K562 (cell line): ENCODE results near the gene RPS6KA4. TPM values are rescaled to one million over a fixed set of nuclear protein-coding genes. Genes with fewer than 3 reads are reported as not detected.

Experiments
- ATAC-seq: fragments of 200-7000 bp; cut with Tn5 transposase; 3 replicates; pipeline ENCODE4 v1.9.1; 2020; ENCODE audit warnings: moderate library complexity
- BruUV-seq: library from RNA; stranded (reverse); fragments of 400-500 nt; replicated peaks from 2 replicates; lab custom pipeline; 2021; lab: Mats Ljungman, UMichigan
- CTCF ChIA-PET: fragments of 300-600 bp; formaldehyde crosslinking; extraction: SDS; loops from one replicate; lab custom pipeline; 2021; ENCODE audit warnings: low intra/inter-chr PET ratio; lab: Yijun Ruan, JAX
- POLR2A ChIA-PET: fragments of 300-600, 350-650 bp; sonication (Branson Sonifier 250); formaldehyde crosslinking; extraction: SDS; loops from one replicate; lab custom pipeline; 2021; ENCODE audit warnings: antibody characterized with exemption, inconsistent platforms; lab: Yijun Ruan, JAX
- DNase-seq, 4 experiments: peaks; one replicate each; pipeline versions ENCODE4 v3.0.0 to v3.0.0-alpha.2; 2011 to 2018; ENCODE audit warnings: low spot score in 3 of 4, mixed read lengths in 3 of 4; ENCODE audit errors: extremely low read depth in 1 of 4
- FAIRE-seq: peaks from 2 replicates; lab custom pipeline; 2011; peaks lifted over from hg19 to GRCh38; lab: Jason Lieb, UNC
- H2AFZ ChIP-seq: 2 replicates; pipeline ENCODE4 v1.6.0; 2011; ENCODE audit warnings: low read depth, low read length, control low read depth, inconsistent platforms
- H3K27ac ChIP-seq: fragments of 200-600 bp; 3 replicates; pipeline ENCODE4 v1.8.0; 2011; ENCODE audit warnings: low read depth, mild to moderate bottlenecking, control low read depth, inconsistent platforms, low read length, moderate library complexity, mixed read lengths; ENCODE audit errors: extremely low read depth
- H3K27me3 ChIP-seq, 2 experiments: fragments of 300-600 bp in 1 of 2; 2 replicates in 1 of 2; 3 replicates in 1 of 2; pipeline versions ENCODE4 v1.6.0 to v1.8.0; 2011; ENCODE audit warnings: inconsistent platforms in 2 of 2, low read length in 2 of 2, mild to moderate bottlenecking in 1 of 2, mixed read lengths in 1 of 2, moderate library complexity in 1 of 2; ENCODE audit not compliant: control insufficient read depth in 2 of 2, insufficient read depth in 2 of 2
- H3K36me3 ChIP-seq: fragments of 300-600 bp; 3 replicates; pipeline ENCODE4 v1.8.0; 2011; ENCODE audit warnings: mild to moderate bottlenecking, low read length, inconsistent platforms; ENCODE audit not compliant: control insufficient read depth, insufficient read depth
- H3K4me1 ChIP-seq, 2 experiments: fragments of 200-600 bp in 1 of 2; replicated peaks in 1 of 2; 2 replicates in 1 of 2; 3 replicates in 1 of 2; pipeline versions ENCODE4 v1.5.1 to v1.8.0; 2011; ENCODE audit warnings: inconsistent platforms in 2 of 2, low read length in 2 of 2, mild to moderate bottlenecking in 1 of 2, mixed read lengths in 1 of 2, moderate library complexity in 1 of 2; ENCODE audit not compliant: control insufficient read depth in 2 of 2, insufficient read depth in 2 of 2
- H3K4me2 ChIP-seq: 2 replicates; pipeline ENCODE4 v1.6.1; 2011; ENCODE audit warnings: low read length, control low read depth, inconsistent platforms, mixed read lengths; ENCODE audit not compliant: insufficient read depth
- H3K4me3 ChIP-seq: fragments of 200-600 bp; sonication (generic), shearing (Covaris generic); 2 replicates; pipeline ENCODE4 v1.5.1; 2016; ENCODE audit warnings: control low read depth, inconsistent platforms
- H3K79me2 ChIP-seq: fragments of 200-600 bp; 3 replicates; pipeline ENCODE4 v1.8.0; 2011; ENCODE audit warnings: low read length, inconsistent platforms; ENCODE audit not compliant: control insufficient read depth, insufficient read depth
- H3K9ac ChIP-seq, 2 experiments: 2 replicates each; pipeline versions ENCODE4 v1.6.0 to v1.6.1; 2011; ENCODE audit warnings: low read depth in 2 of 2, low read length in 2 of 2, control low read depth in 1 of 2, inconsistent platforms in 1 of 2, mild to moderate bottlenecking in 1 of 2, mixed read lengths in 1 of 2; ENCODE audit not compliant: insufficient read depth in 1 of 2
- H3K9me1 ChIP-seq: one replicate; pipeline ENCODE4 v1.6.0; 2011; ENCODE audit warnings: inconsistent platforms, mild to moderate bottlenecking, low read length, moderate library complexity; ENCODE audit not compliant: control insufficient read depth, insufficient read depth
- H3K9me3 ChIP-seq: replicated peaks from 2 replicates; pipeline ENCODE4 v1.5.1; 2011; ENCODE audit warnings: low read depth, low read length, inconsistent platforms; ENCODE audit not compliant: control insufficient read depth, insufficient read depth
- H4K20me1 ChIP-seq: replicated peaks from 2 replicates; pipeline ENCODE4 v1.6.1; 2011; ENCODE audit warnings: low read length, inconsistent platforms, mixed read lengths; ENCODE audit not compliant: control insufficient read depth, insufficient read depth
- ZEB2 ChIP-seq: fragments of 450-650 bp; IDR thresholded peaks from 2 replicates; pipeline ENCODE4 v1.6.1; 2016
- ZNF717 ChIP-seq: fragments of 250-450 bp; sonication (Bioruptor Pico); IDR thresholded peaks from 2 replicates; pipeline ENCODE4 v1.5.0; 2021
- WGBS: fragments of 100-300 bp; shearing (Covaris generic); methylation state at CpG from one replicate; pipeline ENCODE4 v1.1.6; 2016; ENCODE audit warnings: low coverage, mixed read lengths; ENCODE audit not compliant: insufficient coverage; ENCODE audit errors: missing lambda C conversion rate; 5-methylcytosine and 5-hydroxymethylcytosine counted together
- in situ Hi-C: fragments of 300-500 bp; cut with MboI; formaldehyde crosslinking; loops from 4 replicates; pipeline ENCODE4 v1.15.0; 2018; ENCODE audit warnings: inconsistent platforms, mixed read lengths
- intact Hi-C: fragments of 100-400 bp; cut with micrococcal nuclease; formaldehyde crosslinking; loops from 2 replicates; pipeline ENCODE4 v1.14.2; 2022
- polyA plus RNA-seq, 8 experiments: library from polyadenylated mRNA; depleted of rRNA in 4 of 8; stranded (reverse) in 5 of 8; unstranded in 3 of 8; fragments of >200 nt; fragmentation: Nextera tagmentation in 2 of 8; fragmentation: Illumina TruSeq in 1 of 8; extraction: Ambion mirVana in 2 of 8; extraction: Trizol in 1 of 8; gene quantifications; 2 replicates each; pipeline versions ENCODE4 v1.2.1 to v1.2.3, GENCODE V29; 2011 to 2014; ENCODE audit warnings: inconsistent platforms in 1 of 8, missing spikeins in 1 of 8
- total RNA-seq, 7 experiments: library from RNA; depleted of rRNA in 6 of 7; stranded (reverse); fragments of >200 nt in 6 of 7; fragmentation: Illumina TruSeq in 2 of 7; extraction: Trizol in 2 of 7; gene quantifications; 2 replicates each; pipeline versions ENCODE4 v1.2.1 to v1.2.3, GENCODE V29; 2011 to 2021; ENCODE audit warnings: low replicate concordance in 1 of 7
- TF ChIP-seq, protein P1 (sequence below): fragments of 150-350 bp; conservative IDR thresholded peaks from 2 replicates; pipeline ENCODE4 v1.6.1; 2014; ENCODE audit warnings: low read length
- TF ChIP-seq, protein P2 (sequence below), 2 experiments: IDR thresholded peaks in 1 of 2; conservative IDR thresholded peaks in 1 of 2; 2 replicates each; pipeline ENCODE4 v1.6.1; 2016; ENCODE audit warnings: low read depth in 2 of 2, mild to moderate bottlenecking in 1 of 2, missing compliant biosample characterization in 1 of 2, missing genetic modification characterization in 1 of 2, moderate library complexity in 1 of 2
- TF ChIP-seq, protein P3 (sequence below): IDR thresholded peaks from 3 replicates; pipeline ENCODE4 v1.6.1; 2011; ENCODE audit warnings: borderline replicate concordance, mild to moderate bottlenecking, moderate library complexity; ENCODE audit not compliant: insufficient read length; ENCODE audit errors: extremely low read depth

RPS6KA4 gene
- total and polyA plus RNA-seq, 9 of the 15 experiments (the other 6 are each of a cell fraction or from before 2014, with no cell fraction given): 0.15 to 23.8 (median 9.8) TPM

DNA sequence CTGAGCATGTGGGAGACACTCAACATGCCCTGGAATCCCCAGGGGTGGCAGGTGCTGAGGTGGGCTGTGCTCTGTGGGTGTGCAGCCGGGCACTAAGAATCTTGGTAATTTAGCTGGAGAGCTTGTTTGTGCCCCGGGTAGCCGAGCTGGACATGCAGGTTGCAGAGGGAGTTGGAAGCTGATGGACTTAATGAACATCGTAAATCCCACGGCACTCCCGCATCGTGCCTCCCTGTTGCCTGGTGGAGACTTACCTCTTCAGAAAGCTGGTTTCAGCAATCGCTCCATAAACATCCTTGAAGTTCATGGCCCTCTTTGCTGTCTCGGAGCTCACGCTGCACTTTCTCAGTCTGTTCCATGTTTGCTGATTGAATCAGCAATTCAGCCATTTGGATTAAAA lies 29.9 kb downstream of the RPS6KA4 start:
- H3K4me2 ChIP-seq: no peak overlapping the region
- no peaks in the 10 kb centered on the region for H3K79me2 ChIP-seq
- no peaks in the 10 kb centered on the region for H3K36me3 ChIP-seq
- H3K4me3 ChIP-seq: no peak overlapping the region
- no peaks in the 10 kb centered on the region for H3K9me3 ChIP-seq
- CTCF ChIA-PET: no interaction called here
- no peak for ATAC-seq
- FAIRE-seq: no peak
- 0 out of 2 replicates have a peak, but pooled peaks cover 7% of the 10 kb centered on the region for H4K20me1 ChIP-seq
- intact Hi-C loops: no loop called here
- under 1% methylated on average over 10 of the region's 10 CpGs for WGBS
- POLR2A ChIA-PET: interaction anchor here (1.1 to 1.5 kb wide), 2 partner anchors 16 to 17 kb away, joined by 3 to 5 read pairs; no protein-coding TSS in a partner anchor
- BruUV-seq: no TSS peak
- peaks cover 51 to 73% of the 10 kb centered on the region in 2 experiments for H3K27me3 ChIP-seq
- no peak overlapping the region for H3K27ac ChIP-seq
- DNase-seq: no peak
- H2AFZ ChIP-seq: no peak overlapping the region
- H3K9me1 ChIP-seq: no peaks in the 10 kb centered on the region
- peak overlapping the region in 1 of 2 experiments; percentile 70; a peak in 2 of 4 replicates for H3K9ac ChIP-seq
- in situ Hi-C loops: no loop called here
- TF ChIP-seq, protein P1, sequence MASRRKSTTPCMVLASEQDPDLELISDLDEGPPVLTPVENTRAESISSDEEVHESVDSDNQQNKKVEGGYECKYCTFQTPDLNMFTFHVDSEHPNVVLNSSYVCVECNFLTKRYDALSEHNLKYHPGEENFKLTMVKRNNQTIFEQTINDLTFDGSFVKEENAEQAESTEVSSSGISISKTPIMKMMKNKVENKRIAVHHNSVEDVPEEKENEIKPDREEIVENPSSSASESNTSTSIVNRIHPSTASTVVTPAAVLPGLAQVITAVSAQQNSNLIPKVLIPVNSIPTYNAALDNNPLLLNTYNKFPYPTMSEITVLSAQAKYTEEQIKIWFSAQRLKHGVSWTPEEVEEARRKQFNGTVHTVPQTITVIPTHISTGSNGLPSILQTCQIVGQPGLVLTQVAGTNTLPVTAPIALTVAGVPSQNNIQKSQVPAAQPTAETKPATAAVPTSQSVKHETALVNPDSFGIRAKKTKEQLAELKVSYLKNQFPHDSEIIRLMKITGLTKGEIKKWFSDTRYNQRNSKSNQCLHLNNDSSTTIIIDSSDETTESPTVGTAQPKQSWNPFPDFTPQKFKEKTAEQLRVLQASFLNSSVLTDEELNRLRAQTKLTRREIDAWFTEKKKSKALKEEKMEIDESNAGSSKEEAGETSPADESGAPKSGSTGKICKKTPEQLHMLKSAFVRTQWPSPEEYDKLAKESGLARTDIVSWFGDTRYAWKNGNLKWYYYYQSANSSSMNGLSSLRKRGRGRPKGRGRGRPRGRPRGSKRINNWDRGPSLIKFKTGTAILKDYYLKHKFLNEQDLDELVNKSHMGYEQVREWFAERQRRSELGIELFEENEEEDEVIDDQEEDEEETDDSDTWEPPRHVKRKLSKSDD: no peak
- TF ChIP-seq, protein P2, sequence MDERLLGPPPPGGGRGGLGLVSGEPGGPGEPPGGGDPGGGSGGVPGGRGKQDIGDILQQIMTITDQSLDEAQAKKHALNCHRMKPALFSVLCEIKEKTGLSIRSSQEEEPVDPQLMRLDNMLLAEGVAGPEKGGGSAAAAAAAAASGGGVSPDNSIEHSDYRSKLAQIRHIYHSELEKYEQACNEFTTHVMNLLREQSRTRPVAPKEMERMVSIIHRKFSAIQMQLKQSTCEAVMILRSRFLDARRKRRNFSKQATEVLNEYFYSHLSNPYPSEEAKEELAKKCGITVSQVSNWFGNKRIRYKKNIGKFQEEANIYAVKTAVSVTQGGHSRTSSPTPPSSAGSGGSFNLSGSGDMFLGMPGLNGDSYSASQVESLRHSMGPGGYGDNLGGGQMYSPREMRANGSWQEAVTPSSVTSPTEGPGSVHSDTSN (CRISPR knock-in tag; IDR thresholded peaks at IDR 0.05; ENCODE audit: low read depth): no peak
- TF ChIP-seq, protein P2 (tag; conservative IDR thresholded peaks at IDR 0.05; ENCODE audit: low read depth): no peak
- TF ChIP-seq ZNF717 (CRISPR knock-in tag) (no peak), ZEB2 (no peak)
- TF ChIP-seq, protein P3, sequence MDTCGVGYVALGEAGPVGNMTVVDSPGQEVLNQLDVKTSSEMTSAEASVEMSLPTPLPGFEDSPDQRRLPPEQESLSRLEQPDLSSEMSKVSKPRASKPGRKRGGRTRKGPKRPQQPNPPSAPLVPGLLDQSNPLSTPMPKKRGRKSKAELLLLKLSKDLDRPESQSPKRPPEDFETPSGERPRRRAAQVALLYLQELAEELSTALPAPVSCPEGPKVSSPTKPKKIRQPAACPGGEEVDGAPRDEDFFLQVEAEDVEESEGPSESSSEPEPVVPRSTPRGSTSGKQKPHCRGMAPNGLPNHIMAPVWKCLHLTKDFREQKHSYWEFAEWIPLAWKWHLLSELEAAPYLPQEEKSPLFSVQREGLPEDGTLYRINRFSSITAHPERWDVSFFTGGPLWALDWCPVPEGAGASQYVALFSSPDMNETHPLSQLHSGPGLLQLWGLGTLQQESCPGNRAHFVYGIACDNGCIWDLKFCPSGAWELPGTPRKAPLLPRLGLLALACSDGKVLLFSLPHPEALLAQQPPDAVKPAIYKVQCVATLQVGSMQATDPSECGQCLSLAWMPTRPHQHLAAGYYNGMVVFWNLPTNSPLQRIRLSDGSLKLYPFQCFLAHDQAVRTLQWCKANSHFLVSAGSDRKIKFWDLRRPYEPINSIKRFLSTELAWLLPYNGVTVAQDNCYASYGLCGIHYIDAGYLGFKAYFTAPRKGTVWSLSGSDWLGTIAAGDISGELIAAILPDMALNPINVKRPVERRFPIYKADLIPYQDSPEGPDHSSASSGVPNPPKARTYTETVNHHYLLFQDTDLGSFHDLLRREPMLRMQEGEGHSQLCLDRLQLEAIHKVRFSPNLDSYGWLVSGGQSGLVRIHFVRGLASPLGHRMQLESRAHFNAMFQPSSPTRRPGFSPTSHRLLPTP: no peak
- peaks cover 5% of the 10 kb centered on the region in 2 experiments; a peak in 3 of 5 replicates for H3K4me1 ChIP-seq
